ENCODE results near the gene COG8. TPM values are rescaled to one million over a fixed set of nuclear protein-coding genes. Genes with fewer than 3 reads are reported as not detected.
A peak's percentile ranks its signal among the peaks of the same experiment; 100 is the strongest.

COG8 gene
- total and polyA plus RNA-seq, 10 of the 15 experiments (the other 5 are each of a cell fraction or from before 2014, with no cell fraction given) = 2.8 to 39.6 (median 23.8) TPM

GRCh38 chr16:69340095-69340644 lies 806 bp upstream of the COG8 start:
- intact Hi-C loops (cut with micrococcal nuclease; ENCODE audit: unreplicated experiment) (no loop called here), in situ Hi-C loops (cut with MboI) (no loop called here)
- no peak for TF ChIP-seq CHD4 (IDR thresholded peaks at IDR 0.05)
- TF ChIP-seq GATAD2B (conservative IDR thresholded peaks at IDR 0.05; ENCODE audit: low read depth) = 0 out of 2 replicates have a peak, but pooled peaks have one; percentile 13
- FAIRE-seq = peak; percentile 62
- ChIA-PET RAD21 (ENCODE audit: unreplicated experiment) (interaction anchor here (0.8 to 1.4 kb wide), 2 partner anchors 10 to 256 kb away, joined by 3 to 5 read pairs; partner anchors contain the start of gene PDF), CTCF (interaction anchor here (0.5 to 1.8 kb wide), 2 partner anchors 13 to 312 kb away, joined by 3 to 5 read pairs; no protein-coding TSS in a partner anchor), SMC1A (ENCODE audit: uncharacterized antibody, unreplicated experiment) (interaction anchor here (0.8 to 1.6 kb wide), 8 partner anchors 10 to 128 kb away, joined by 3 to 7 read pairs (median 4); partner anchors contain the start of genes PDF and VPS4A), POLR2A (interaction anchor here (0.5 to 5.5 kb wide), 7 partner anchors 11 to 413 kb away, joined by 3 to 42 read pairs (median 4); partner anchors contain the start of gene PDF)
- H3K79me2 ChIP-seq (ENCODE audit: control insufficient read depth, insufficient read depth, low read length) = peaks cover 44% of the 10 kb centered on the region
- H3K9ac ChIP-seq (ENCODE audit: control insufficient read depth, insufficient read depth, low read length) = peak overlapping the region; percentile 96
- peaks cover 7% of the 10 kb centered on the region for H3K4me1 ChIP-seq (ENCODE audit: control insufficient read depth, insufficient read depth, low read length)
- 2% methylated on average over 16 of the region's 16 CpGs for WGBS (ENCODE audit: insufficient coverage, insufficient replicate concordance, low lambda C conversion rate, missing lambda C conversion rate)
- peaks cover 4% of the 10 kb centered on the region for H4K20me1 ChIP-seq (ENCODE audit: control insufficient read depth, insufficient read depth)
- H3K4me3 ChIP-seq = peak overlapping the region; percentile 91
- peak overlapping the region; percentile 85 for H3K27ac ChIP-seq (ENCODE audit: control insufficient read depth, insufficient read depth)
- no TSS peak for BruUV-seq (replicated peaks)
- H3K4me2 ChIP-seq (ENCODE audit: control insufficient read depth, insufficient read depth) = peak overlapping the region; percentile 94
- peak; percentile 3; the same call in 2 of the 3 replicates for ATAC-seq
- peak overlapping the region; percentile 82 for H2AFZ ChIP-seq (ENCODE audit: control insufficient read depth, low read depth, low read length)
- DNase-seq (ENCODE audit: low read depth, low spot score) = no peak
- H3K27me3 ChIP-seq (replicated peaks in 1 of 2; ENCODE audit: control insufficient read depth in 2 of 2, insufficient read depth in 2 of 2, low read length in 1 of 2) = no peaks in the 10 kb centered on the region
- H3K9me3 ChIP-seq (replicated peaks; ENCODE audit: control insufficient read depth, insufficient read depth, low read length) = no peaks in the 10 kb centered on the region
- H3K36me3 ChIP-seq (ENCODE audit: control insufficient read depth in 2 of 2, insufficient read depth in 2 of 2, low read length in 1 of 2) = peaks cover 1 to 29% of the 10 kb centered on the region in 2 experiments

- peaks cover 4% of the 10 kb centered on the region for H4K20me1 ChIP-seq (ENCODE audit: control insufficient read depth, insufficient read depth)
- CTCF ChIA-PET = interaction anchor here (0.7 to 2.0 kb wide), 5 partner anchors 9 to 189 kb away, joined by 3 to 8 read pairs (median 4); partner anchors contain the start of gene PDF
- H3K9ac ChIP-seq (ENCODE audit: control insufficient read depth, insufficient read depth, low read length) = peak overlapping the region; percentile 96
- H3K27ac ChIP-seq (ENCODE audit: control insufficient read depth, insufficient read depth) = peak overlapping the region; percentile 85
- POLR2A ChIA-PET = interaction anchor here (0.6 to 5.5 kb wide), 3 partner anchors 10 to 207 kb away, joined by 4 to 42 read pairs (median 10); partner anchors contain the start of genes CHTF8, PDF and UTP4
- H3K4me2 ChIP-seq (ENCODE audit: control insufficient read depth, insufficient read depth) = peak overlapping the region; percentile 93
- TF ChIP-seq MLLT1 (IDR thresholded peaks at IDR 0.05) = peak; percentile 95
- no peak for TF ChIP-seq RBBP5 (conservative IDR thresholded peaks at IDR 0.05)
- 0 out of 2 replicates have a peak, but pooled peaks have one; percentile 7 for TF ChIP-seq PAX5 (IDR thresholded peaks at IDR 0.05; ENCODE audit: borderline replicate concordance, low read depth, low read length)
- ATAC-seq = peak; percentile 2; the same call in 2 of the 3 replicates
- TSS peak; percentile 86 for BruUV-seq (replicated peaks)
- peaks cover 9 to 31% of the 10 kb centered on the region in 2 experiments for H3K36me3 ChIP-seq (ENCODE audit: control insufficient read depth in 2 of 2, insufficient read depth in 2 of 2, low read length in 1 of 2)
- in situ Hi-C loops (cut with MboI) = no loop called here
- no peaks in the 10 kb centered on the region for H3K9me3 ChIP-seq (replicated peaks; ENCODE audit: control insufficient read depth, insufficient read depth, low read length)
- 26% methylated on average over 46 of the region's 46 CpGs for WGBS (ENCODE audit: insufficient coverage, insufficient replicate concordance, low lambda C conversion rate, missing lambda C conversion rate)
- no peaks in the 10 kb centered on the region for H3K27me3 ChIP-seq (replicated peaks in 1 of 2; ENCODE audit: control insufficient read depth in 2 of 2, insufficient read depth in 2 of 2, low read length in 1 of 2)
- peak overlapping the region; percentile 96 for H2AFZ ChIP-seq (ENCODE audit: control insufficient read depth, low read depth, low read length)
- H3K79me2 ChIP-seq (ENCODE audit: control insufficient read depth, insufficient read depth, low read length) = peaks cover 44% of the 10 kb centered on the region
- H3K4me3 ChIP-seq = peak overlapping the region; percentile 91
- FAIRE-seq = no peak
- peaks cover 5% of the 10 kb centered on the region for H3K4me1 ChIP-seq (ENCODE audit: control insufficient read depth, insufficient read depth, low read length)
- DNase-seq (ENCODE audit: low read depth, low spot score) = no peak
- SMC1A ChIA-PET (ENCODE audit: uncharacterized antibody, unreplicated experiment) = no interaction called here
- RAD21 ChIA-PET (ENCODE audit: unreplicated experiment) = interaction anchor here (0.9 to 1.1 kb wide), 3 partner anchors 45 to 188 kb away, joined by 3 read pairs; no protein-coding TSS in a partner anchor
- intact Hi-C loops (cut with micrococcal nuclease; ENCODE audit: unreplicated experiment) = loop anchor here (1.0 to 10.0 kb wide), 4 partner anchors 8 to 416 kb away; partner anchors contain the start of genes NOB1, PDF and VPS4A
Observed at GRCh38 chr16:69338557-69339288, 641 bp downstream of the COG8 start.
